Sigmoid colon (tissue), 4 donors: ENCODE results near the gene CHRM5.

Source experiments
- POLR2A ChIP-seq, 2 donors: fragments of 450-650 bp; IDR thresholded peaks; one replicate each; pipeline ENCODE4 v1.6.1; 2016; ENCODE audit warnings: antibody characterized with exemption in 2 of 2, mild to moderate bottlenecking in 2 of 2, moderate library complexity in 2 of 2
- POLR2AphosphoS5 ChIP-seq, 4 donors: sonication (generic); formaldehyde crosslinking; IDR thresholded peaks; one replicate each; pipeline ENCODE4 v1.6.1; 2017; ENCODE audit warnings: antibody characterized with exemption in 4 of 4
- TF ChIP-seq, protein P1 (sequence below), 4 experiments: fragments of 450-650 bp in 3 of 4; fragments of 200-600 bp in 1 of 4; IDR thresholded peaks; one replicate each; pipeline ENCODE4 v1.5.1; 2016 to 2019; ENCODE audit warnings: antibody characterized with exemption in 4 of 4, mild to moderate bottlenecking in 3 of 4, moderate library complexity in 2 of 4

DNA sequence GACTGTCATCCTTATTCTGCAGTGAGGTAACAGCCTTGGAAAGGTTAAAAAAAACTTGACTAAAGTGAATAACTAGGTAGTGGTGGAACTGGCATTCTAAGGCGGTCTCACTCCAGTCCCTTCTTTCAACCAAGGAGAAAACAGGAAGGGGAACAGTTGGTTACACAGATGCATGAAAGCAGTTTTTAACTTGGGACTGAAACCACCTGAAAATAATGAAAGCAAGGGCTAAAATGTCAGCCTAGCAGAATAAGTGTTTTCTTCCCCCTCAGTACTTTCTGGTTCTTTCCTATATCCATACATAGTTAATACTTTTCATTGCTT, 71.5 kb downstream of the CHRM5 start:
- TF ChIP-seq, protein P1, sequence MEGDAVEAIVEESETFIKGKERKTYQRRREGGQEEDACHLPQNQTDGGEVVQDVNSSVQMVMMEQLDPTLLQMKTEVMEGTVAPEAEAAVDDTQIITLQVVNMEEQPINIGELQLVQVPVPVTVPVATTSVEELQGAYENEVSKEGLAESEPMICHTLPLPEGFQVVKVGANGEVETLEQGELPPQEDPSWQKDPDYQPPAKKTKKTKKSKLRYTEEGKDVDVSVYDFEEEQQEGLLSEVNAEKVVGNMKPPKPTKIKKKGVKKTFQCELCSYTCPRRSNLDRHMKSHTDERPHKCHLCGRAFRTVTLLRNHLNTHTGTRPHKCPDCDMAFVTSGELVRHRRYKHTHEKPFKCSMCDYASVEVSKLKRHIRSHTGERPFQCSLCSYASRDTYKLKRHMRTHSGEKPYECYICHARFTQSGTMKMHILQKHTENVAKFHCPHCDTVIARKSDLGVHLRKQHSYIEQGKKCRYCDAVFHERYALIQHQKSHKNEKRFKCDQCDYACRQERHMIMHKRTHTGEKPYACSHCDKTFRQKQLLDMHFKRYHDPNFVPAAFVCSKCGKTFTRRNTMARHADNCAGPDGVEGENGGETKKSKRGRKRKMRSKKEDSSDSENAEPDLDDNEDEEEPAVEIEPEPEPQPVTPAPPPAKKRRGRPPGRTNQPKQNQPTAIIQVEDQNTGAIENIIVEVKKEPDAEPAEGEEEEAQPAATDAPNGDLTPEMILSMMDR (IDR thresholded peaks at IDR 0.05) = no peak
- no peak for TF ChIP-seq POLR2A (IDR thresholded peaks at IDR 0.05)
- no peak for TF ChIP-seq POLR2AphosphoS5 (IDR thresholded peaks at IDR 0.05)
